ENCODE measurements around the gene MFSD12.

DNA sequence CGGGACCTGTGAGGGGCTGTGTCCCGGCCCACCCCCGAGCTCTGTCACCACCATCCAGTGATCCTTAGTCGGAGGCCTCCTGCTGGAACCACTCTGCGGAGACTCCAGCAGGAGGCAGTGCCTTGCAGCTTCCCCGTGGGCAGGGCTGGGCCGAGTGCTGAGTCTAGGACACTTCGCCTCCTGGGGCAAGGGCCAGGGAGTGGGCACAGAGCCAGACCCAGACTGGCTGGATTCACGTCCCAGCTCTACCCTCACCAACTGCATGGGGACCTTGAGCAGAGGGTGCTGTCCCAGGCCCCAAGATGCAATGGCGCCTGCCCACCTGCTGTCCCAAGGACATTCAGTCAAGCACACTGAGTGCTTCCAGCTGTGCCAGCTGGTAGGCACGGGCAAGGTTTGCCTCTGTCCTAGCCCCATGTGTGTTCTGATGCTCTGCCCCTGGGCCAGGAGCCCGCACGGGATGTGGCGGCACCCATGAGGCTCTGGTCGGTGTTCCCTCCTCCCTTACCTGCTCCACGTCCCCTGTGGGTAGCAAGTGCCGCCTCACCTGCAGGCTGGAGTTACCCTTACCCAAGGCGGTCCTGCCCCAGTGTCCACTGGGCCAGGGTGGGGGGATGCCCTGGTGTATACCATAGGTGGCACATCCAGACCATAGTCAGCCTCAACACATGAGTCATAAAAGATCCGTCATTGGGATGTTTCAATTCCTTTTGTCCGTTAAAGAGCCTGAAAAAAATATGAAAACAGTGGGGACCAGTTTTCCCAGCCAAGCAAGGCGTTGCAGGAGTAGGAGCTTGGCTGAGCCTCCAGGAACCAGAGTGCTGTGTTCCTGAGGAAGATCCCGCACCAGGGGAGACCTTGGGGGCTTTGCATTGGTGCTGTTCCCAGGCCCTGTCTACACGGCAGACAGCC is 43.9 kb downstream of the MFSD12 start:
- TF ChIP-seq EZH2 (IDR thresholded peaks at IDR 0.05), result no peak
- TF ChIP-seq, protein P1, sequence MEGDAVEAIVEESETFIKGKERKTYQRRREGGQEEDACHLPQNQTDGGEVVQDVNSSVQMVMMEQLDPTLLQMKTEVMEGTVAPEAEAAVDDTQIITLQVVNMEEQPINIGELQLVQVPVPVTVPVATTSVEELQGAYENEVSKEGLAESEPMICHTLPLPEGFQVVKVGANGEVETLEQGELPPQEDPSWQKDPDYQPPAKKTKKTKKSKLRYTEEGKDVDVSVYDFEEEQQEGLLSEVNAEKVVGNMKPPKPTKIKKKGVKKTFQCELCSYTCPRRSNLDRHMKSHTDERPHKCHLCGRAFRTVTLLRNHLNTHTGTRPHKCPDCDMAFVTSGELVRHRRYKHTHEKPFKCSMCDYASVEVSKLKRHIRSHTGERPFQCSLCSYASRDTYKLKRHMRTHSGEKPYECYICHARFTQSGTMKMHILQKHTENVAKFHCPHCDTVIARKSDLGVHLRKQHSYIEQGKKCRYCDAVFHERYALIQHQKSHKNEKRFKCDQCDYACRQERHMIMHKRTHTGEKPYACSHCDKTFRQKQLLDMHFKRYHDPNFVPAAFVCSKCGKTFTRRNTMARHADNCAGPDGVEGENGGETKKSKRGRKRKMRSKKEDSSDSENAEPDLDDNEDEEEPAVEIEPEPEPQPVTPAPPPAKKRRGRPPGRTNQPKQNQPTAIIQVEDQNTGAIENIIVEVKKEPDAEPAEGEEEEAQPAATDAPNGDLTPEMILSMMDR (IDR thresholded peaks at IDR 0.05 in 2 of 3, conservative IDR thresholded peaks at IDR 0.05 in 1 of 3; ENCODE audit: borderline replicate concordance in 1 of 3, insufficient read depth in 1 of 3, low read depth in 2 of 3, low read length in 2 of 3), result peak in 1 of 3 experiments; percentile 33; a peak in 2 of 6 replicates
- no peak for TF ChIP-seq YY1 (IDR thresholded peaks at IDR 0.05; ENCODE audit: extremely low read depth, insufficient replicate concordance, low read depth, low read length)
- no peak for TF ChIP-seq POLR2A (IDR thresholded peaks at IDR 0.05; ENCODE audit: borderline replicate concordance, extremely low read depth, insufficient read depth, insufficient read length)
- no peak for TF ChIP-seq POLR2AphosphoS5 (IDR thresholded peaks at IDR 0.05; ENCODE audit: low read depth, low read length)
- TF ChIP-seq RAD21 (IDR thresholded peaks at IDR 0.05; ENCODE audit: low read depth), result no peak
- no peak for TF ChIP-seq FOSL1 (IDR thresholded peaks at IDR 0.05; ENCODE audit: low read depth)
- TF ChIP-seq ELF1 (IDR thresholded peaks at IDR 0.05; ENCODE audit: borderline replicate concordance, low read depth), result no peak
- TF ChIP-seq TCF7L2 (IDR thresholded peaks at IDR 0.05; ENCODE audit: borderline replicate concordance, extremely low read depth, insufficient read depth, insufficient read length), result no peak
- TF ChIP-seq EZH2phosphoT487 (IDR thresholded peaks at IDR 0.05; ENCODE audit: borderline replicate concordance), result no peak
